Skeletal muscle cell (primary cell): Measurements from ENCODE around the gene PNPLA2.

Experiments used
- DNase-seq: peaks from one replicate; pipeline ENCODE4 v3.0.0-alpha.2; 2010; ENCODE audit warnings: low read depth
- H3K4me3 ChIP-seq: 2 replicates; pipeline ENCODE4 v1.5.1; 2011; ENCODE audit warnings: low read depth, mild to moderate bottlenecking, control low read depth, low read length, moderate library complexity

PNPLA2 gene

DNA sequence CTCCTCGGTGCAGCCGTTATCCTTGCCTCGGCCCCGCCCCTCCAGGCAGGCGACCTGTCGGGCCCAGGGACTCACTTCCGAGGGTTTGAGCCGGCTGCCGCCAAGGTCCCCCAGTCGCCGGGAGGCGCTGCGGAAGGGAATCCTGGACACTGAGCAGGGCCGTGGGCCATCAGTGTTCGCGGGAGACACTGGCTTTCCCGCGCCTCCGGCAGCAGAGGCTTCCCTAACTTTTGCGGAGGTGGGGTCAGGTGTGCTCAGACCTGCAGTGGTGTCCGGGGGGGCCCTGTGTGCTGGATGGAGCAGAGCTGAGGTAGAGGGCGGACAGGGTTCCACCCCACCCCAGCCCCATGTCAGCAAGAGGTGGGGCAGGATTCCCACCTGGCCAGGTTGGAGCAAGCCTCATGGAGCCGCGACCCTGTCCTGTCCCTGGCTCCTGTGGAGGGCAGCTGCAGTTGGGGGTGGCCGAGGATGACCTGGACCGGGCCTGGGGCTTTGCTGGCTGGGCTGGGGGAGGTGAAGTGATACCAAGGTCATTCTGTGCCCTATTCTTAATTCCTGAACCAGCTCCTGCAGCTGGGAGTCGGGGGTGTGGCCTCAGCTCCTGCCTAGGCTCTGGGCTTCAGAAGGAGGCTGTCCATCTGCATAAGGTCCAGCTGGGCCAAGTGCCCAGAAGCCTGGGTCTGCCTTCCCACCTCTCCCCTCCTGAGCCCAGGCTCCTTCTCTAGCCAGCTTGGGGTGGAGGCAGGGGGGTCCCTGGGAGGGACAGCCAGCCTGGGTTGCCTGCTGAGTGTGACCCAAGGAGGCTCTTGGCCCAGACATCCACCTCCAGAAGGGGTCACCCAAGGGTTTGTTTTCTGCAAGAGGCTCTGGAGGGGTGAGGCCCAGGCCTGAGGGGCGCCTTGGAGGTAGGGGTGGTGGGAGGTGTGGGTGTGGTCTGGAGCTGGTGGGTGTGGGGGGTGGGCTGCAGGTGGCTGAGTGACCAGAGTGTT is 32.4 kb downstream of the PNPLA2 start:
- DNase-seq = no peak
- H3K4me3 ChIP-seq = peak overlapping the region; percentile 53

DNA sequence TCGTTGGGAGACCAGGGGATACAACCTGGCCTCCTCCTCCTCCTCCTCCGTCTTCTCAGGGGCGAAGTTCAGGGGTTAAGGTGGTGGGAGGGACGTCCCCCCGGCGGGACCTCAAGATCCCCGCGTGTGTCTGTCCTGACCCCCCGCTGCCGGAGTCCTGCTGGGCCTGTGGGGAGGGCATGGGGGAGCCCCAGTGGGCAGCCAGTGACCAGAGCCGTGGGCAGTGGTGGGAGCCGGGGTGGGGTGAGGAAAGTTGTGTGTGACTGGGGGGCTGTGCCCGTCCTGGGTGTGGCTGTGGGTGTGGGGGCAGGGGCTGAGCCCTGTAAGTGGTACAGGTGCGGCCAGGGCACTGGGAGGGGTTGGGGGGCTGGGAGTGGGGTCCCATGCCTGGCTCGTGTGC is 34.0 kb downstream of the PNPLA2 start:
- DNase-seq = no peak
- H3K4me3 ChIP-seq = no peak overlapping the region

DNA sequence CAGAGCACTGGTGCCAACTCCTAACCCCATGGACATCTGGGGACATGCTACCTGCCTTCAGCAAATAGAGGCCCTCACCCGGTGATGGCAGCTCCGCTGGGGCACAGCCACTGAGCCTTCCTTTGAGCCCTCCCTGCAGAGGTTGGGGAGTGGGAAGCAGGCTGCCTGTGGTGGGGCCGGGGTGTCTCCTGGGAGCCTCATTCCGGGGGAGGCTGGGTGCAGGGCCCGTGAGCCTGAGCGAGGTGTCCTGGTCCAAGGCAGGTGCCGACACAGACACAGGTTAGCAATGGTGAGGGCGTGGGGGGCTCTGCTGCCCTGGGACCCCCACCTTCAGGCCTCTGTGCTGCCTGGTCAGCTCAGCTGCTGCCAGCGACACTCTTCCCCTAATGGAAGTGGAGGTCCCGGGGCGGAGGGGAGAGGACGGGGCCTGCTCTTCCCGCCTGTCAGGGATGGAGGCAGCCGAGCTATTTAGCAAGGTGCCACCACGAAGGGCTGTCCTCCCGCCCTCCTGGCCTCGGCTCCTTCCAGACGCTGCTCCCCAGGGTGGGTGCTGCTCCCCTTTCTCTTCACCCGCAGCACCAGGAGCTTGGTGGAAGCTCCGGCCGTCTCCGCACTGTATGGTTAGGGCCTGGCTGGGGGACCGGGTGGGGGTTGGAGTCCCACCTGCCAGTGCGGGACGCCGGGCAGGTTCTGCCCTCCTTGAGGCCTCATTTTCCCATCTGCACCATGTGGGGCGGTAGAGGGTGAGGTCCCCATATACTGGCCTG is 35.2 kb downstream of the PNPLA2 start:
- no peak overlapping the region for H3K4me3 ChIP-seq
- no peak for DNase-seq

DNA sequence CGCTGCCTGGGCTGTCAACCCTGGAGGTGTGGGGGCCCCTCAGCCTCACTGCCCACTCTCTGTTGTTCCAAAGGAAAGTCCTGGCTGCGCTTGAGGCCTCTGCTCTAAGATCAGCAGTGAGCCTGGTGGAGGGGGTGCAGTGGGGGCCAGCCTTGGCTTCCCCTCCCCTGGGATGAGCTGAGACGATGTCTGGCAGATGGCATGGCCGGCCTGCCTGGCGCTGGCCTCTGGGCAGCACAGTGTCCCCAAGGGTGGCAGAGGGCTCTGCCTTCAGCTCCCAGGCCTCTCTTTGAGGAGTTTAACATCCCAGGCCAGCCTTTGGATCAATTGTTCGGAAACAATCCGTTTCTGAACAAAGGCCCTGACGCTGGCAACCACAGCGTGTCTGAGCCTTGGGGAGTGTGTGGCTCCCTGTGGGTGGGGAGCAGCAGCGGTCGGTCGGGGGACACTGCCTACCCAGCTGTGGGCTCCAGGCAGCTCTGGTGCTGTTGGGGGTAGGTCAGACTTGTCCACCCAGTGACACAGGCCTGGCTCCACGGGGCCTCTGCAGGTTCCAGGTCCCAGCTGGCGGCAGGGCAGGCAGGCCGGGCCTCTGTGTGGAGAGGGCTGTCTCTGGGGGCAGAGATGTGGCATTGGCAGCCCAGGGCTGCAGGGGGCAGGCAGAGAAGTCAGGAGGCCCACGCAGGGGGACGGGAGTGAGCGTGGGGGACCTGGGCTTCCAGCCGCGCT is 36.1 kb downstream of the PNPLA2 start:
- no peak overlapping the region for H3K4me3 ChIP-seq
- DNase-seq = no peak

DNA sequence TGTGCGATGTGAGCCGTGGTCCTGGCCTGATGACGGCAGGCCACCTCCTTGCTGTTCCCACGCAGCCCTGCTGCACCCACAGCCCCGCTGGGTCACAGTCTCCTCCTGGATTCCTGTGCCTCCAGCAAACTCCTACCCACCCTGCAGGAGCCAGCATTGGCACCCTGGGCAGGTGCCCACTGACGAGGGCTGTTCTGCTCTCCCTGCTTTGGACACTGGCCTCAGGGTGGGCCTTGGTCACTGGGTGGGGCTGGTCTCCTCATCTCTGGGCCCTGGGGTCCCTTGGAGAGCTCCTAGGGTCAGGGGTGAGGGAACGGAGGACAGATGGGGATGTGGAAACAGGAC is 36.6 kb downstream of the PNPLA2 start:
- no peak for DNase-seq
- H3K4me3 ChIP-seq = no peak overlapping the region

DNA sequence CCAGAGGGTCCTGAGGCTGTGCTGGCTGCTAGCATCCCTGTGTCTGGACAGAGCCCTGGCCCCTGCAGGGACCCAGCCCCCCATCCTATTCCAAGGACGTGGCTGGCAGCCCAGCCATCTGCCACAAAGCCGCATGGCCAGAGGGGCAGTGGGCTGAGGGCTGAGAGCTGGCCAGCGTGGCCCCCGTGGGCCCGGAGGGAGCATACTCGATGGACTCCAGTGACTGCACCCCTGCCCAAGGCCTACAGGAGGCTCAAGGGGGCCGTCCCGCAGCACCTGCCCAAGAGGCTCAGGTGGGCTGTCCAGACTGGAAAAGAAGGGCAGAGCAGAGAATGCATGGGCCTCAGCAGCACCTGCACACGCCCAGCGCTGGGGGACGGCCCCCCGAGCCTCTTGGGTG is 37.1 kb downstream of the PNPLA2 start:
- H3K4me3 ChIP-seq = no peak overlapping the region
- DNase-seq = no peak

DNA sequence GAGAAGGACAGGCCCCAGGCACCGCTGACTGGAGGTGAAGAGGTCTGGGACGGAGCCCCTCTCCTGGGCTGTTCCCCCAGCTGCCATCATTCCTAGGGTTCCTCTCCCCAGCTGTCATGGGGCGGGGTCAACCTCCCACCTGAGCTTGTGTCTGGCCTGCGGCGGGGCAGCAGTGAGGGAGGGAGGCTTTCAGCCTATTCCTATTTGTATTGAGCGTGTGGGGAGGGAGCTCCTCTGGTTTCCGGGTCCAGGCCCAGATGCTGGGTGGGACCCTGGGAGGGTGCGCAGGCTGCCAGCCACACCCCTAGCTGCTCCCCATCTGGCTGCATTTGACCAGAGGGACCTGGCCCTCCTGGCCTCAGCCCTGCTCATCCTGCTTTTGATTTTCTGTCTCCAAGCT is 37.7 kb downstream of the PNPLA2 start:
- no peak overlapping the region for H3K4me3 ChIP-seq
- DNase-seq = no peak

DNA sequence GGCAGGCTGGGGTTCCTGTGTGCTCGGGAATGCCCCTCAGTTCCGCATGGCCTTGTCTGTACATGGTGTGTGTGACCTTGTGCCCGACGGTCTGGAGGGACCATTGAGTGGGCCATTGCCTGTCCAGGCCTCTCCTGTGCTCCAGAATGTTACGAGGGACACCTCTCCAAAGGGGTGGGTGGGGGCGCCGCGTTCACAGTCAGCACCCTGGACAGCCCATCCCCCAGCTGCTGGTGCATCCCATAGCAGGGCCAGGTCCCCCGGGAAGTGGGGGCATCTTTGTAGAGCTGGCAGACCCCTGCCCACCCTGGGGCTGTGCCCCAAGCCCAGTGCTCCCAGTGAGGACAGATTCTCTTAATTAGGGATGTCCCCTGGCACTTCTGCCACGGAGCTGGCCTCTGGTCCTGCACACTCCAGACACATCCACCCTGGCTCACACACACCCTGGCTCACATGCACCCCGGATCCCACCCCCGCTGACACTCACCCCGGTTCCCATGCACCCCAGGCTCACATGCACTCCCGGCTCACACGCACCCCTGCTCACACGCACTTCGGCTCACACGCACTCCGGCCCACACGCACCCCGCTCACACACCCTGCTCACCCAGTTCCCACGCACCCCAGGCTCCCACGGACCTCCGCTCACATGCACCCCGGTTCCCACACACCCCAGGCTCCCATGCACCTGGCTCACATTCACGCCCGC is 39.5 kb downstream of the PNPLA2 start:
- H3K4me3 ChIP-seq = no peak overlapping the region
- DNase-seq = no peak

DNA sequence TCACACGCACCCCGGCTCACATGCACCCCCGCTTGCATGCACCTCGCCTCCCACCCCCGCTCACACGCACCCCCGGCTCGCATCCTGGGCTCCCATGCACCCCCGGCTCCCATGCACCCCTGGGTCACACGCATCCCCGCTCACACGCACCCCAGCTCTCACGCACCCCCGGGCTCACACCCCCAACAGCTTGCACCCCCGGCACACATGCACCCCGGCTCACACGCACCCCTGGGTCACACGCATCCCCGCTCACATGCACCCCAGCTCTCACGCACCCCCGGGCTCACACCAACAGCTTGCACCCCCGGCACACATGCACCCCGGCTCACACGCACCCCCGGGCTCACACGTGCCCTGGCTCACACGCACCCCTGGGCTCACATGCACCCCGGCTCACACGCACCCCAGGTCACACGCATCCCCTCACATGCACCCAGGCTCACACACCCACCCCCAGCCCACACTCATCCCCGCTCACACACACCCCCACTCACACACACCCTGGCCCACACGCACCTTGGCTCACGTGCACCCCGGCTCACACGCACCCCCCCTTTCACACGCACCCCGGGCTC is 40.1 kb downstream of the PNPLA2 start:
- peak overlapping the region; percentile 11 for H3K4me3 ChIP-seq
- DNase-seq = no peak

DNA sequence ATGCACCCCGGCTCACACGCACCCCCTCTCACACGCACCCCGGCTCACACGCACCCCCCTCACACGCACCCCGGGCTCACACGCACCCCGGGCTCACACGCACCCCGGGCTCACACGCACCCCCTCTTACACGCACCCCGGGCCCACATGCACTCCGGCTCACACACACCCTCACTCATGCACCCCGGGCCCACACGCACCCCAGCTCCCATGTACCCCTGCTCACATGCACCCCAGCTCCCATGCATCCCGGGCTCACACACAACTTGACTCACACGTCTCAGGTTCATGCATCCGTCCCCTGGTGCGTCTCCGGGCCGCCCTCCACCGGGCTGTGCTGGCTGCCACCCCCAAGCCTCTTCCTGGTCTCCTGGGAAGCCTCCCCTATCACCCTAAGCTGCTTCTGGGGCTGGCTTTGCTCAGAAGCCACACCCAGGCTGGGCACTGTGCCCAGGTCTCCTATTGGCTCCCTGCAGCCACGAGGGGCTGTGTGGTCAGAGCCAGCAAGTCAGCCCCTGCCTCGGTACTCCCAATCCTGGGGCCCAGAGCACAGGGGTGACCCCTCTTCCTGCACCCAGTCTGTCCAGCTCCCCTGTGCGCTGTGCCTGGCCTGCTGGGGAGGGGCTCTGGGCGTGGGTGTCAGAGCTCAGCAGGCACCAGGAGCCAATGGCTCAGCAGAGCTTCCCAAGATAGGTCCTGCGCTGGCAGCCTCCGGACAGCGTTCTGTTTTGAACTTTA is 40.8 kb downstream of the PNPLA2 start:
- H3K4me3 ChIP-seq = peak overlapping the region; percentile 36

DNA sequence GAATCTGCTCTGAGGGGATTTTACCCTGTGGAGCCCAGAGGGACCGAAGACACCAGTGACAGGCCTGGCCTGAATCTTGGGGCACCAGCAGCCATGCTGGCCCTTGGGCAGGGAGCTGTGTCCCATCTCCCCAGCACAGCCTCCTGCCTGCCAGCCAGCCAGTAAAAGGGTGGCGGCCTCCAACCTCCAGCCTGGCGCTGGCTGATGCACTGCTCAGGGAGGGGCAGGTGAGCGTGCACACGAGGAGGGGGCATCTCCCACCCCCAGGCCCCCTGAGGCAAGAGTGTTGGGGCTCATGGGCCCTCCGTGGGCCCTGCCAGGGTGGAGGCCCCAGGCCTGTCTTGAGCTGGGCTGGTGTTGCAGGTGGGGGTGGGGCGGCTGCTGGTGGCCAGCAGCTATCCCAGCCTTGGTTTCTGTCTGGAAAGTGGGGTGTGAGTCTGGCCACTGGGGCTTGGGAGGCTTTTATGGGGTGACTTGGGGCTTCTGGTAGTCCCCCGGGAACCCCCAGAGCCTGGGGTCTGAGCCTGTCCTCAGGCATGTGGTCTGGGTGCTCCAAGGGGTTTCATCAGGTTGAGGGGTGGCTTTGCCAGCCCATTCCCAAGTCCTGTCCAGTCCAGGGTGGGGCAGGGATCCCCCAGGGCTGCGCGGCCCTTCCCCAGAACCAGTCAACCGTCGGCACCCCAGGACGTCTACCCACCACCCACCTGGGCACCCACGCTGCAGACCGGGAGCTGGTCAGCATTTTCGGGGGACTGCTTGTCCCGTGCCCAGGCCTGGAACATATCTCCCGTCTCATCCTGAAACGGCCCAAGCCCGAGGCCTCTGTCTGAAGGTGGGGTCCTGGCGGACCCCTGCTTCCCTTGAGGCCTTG is 41.8 kb downstream of the PNPLA2 start:
- no peak for DNase-seq
- H3K4me3 ChIP-seq = no peak overlapping the region

More for the DNA sequence above, 40.8 kb downstream of the PNPLA2 start:
- DNase-seq = peak; percentile 83

DNA sequence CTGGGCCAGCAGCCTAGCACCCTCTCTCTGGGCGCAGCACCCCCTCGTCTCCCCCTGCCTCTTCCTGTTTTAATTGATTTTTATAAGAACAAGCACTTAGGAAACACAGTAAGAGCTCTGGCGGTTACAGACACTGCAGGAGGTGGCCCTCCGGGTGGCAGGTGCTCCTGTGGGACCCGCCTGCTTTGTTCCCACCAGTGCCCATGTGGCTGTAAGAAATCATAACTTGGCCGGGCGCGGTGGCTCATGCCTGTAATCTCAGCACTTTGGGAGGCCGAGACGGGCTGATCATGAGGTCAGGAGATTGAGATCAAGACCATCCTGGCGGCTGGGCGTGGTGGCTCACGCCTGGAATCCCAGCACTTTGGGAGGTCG is 42.4 kb downstream of the PNPLA2 start:
- H3K4me3 ChIP-seq = no peak overlapping the region

DNA sequence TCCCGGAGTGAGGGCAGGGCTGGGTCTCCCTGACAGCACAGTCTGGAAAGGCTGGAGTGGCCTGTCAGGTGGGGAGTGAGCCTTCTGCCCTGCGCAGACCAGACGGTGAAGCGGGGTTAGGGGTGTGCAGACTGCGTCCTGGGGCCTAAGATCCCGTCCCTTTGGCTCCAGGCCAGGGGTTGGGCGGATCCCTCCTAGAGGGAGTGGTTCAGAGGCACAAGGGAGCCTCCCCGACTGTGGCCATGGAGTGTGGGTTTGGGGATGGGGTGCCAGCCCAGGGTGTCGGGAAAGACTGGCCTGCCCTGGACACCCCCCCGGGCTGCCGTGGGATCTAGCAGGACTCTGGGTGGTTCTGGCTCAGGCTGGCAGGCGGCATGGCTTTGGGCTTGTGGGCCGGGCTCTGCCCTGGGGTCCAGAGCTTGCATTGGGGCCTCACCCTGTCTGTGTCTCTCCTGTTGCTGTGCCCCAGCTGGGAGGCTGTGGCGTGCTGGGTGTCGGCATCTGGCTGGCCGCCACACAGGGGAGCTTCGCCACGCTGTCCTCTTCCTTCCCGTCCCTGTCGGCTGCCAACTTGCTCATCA is 43.5 kb downstream of the PNPLA2 start:
- no peak overlapping the region for H3K4me3 ChIP-seq
- DNase-seq = no peak

More for the DNA sequence above, 42.4 kb downstream of the PNPLA2 start:
- no peak for DNase-seq

DNA sequence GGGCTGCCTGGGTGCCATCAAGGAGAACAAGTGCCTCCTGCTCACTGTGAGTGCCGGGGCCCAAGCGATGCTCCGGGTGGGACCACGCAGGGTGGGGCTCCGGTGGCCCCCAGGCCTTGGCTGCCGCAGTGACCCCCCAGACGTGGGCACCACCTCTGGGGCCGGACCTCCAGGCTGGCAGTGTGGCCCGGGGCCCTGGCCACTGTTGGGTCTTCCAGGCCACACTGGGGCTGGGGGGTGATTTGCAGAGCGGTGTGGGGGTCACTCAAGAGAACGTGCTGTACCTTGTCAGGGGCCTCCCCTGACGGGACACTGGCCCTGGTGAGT is 43.9 kb downstream of the PNPLA2 start:
- no peak overlapping the region for H3K4me3 ChIP-seq
- no peak for DNase-seq

DNA sequence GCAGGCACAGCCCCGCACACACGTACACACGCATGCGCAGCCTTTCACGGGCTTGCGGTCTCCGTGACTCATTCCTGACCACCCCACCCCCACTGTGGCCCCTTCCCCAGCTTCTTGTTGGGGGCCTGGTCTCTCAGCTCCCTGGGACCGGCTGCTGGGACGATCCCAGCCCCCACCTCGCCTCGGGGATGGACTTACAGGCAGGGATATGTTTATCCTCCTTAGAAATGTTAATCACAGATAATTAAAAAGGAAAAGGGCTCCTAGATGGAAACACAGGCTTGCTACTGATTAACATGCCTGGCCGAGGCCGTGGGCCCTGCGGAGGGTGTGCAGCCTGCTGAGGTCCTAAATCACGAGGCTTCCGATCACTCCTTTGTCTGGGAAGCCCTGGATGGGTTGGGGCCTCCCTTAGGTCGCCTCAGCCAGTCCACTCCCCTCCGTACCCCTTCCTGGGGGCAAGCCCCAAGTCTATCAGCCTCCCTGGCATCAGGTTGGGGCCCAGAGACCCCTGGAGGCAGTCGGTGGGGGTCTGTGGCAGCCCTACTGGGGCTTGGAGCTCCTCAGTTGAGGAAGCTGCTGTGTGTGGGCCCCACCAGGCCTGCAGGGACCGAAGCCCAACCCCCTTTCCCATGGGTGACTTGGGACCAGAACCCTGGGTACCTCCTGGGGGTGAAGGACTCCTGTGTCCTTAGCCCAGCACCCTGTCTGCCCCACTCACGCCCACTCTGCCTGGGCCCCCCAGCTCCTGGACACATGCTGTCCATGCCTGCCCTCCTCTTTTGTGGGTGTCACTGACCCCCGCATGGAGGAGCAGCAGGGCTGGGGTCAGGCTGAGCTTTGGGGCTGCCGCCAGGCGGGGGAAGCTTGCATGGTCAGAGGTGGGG is 44.6 kb downstream of the PNPLA2 start:
- H3K4me3 ChIP-seq = no peak overlapping the region
- DNase-seq = no peak
